Effector CD8-positive, alpha-beta T cell (primary cell): ENCODE results near the gene ITM2B.

Experiments
- DNase-seq: peaks from one replicate; lab custom pipeline; 2025; lab: John Stamatoyannopoulos, UW

The ITM2B gene

GRCh38 chr13:48311223-48311622 is 78.2 kb downstream of the ITM2B start:
- no peak for DNase-seq

GRCh38 chr13:48315969-48316650 is 83.1 kb downstream of the ITM2B start:
- DNase-seq = no peak

DNA sequence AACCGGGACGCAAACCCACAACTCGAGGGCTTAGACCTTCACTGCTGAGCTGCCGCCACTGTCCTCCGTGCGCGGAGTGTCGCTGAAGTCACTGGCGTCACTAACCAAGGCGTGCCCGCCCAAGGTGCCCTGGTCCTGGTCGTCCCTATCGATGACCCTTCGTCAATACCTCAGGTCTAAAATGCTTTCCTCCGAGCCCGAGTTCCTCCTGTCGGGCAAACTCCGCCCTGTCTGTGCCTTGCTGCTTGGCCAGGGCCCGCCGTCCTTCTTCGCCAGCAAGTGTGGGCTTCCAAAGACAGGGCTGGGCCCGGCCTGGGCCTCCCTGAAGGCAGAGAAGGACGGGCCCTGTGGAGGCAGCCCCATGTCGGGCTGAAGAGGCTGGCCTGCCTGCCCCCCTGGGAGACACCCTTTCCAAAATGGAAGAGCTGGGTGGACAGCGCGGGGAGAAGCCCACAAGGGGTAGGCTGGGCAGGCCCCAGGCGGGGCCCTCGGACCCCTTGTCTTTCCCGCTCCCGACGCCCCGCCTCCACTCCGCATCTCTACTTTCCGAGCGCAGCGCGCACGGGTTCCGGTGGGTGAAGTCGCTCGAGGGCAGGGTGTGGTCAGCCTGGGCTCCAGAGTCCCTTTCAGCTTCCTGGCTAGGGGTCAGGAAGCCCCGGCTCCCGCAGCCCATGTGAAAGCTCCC is 84.0 kb downstream of the ITM2B start:
- DNase-seq = no peak

- no peak for DNase-seq
Observed at GRCh38 chr13:48317511-48318376, 84.7 kb downstream of the ITM2B start.

- no peak for DNase-seq
Observed at GRCh38 chr13:48318377-48318811, 85.4 kb downstream of the ITM2B start.

GRCh38 chr13:48318821-48319511 is 86.0 kb downstream of the ITM2B start:
- no peak for DNase-seq
